K562 (cell line): Measurements from ENCODE around the gene STX1B. TPM values are rescaled to one million over a fixed set of nuclear protein-coding genes. Genes with fewer than 3 reads are reported as not detected.
A peak's percentile ranks its signal among the peaks of the same experiment; 100 is the strongest.

ENCODE experiments used
- ATAC-seq: fragments of 200-7000 bp; cut with Tn5 transposase; 3 replicates; pipeline ENCODE4 v1.9.1; 2020; ENCODE audit warnings: moderate library complexity
- BruUV-seq: library from RNA; stranded (reverse); fragments of 400-500 nt; replicated peaks from 2 replicates; lab custom pipeline; 2021; lab: Mats Ljungman, UMichigan
- CTCF ChIA-PET: fragments of 300-600 bp; formaldehyde crosslinking; extraction: SDS; loops from one replicate; lab custom pipeline; 2021; ENCODE audit warnings: low intra/inter-chr PET ratio; lab: Yijun Ruan, JAX
- POLR2A ChIA-PET: fragments of 300-600, 350-650 bp; sonication (Branson Sonifier 250); formaldehyde crosslinking; extraction: SDS; loops from one replicate; lab custom pipeline; 2021; ENCODE audit warnings: antibody characterized with exemption, inconsistent platforms; lab: Yijun Ruan, JAX
- DNase-seq, 4 experiments: peaks; one replicate each; pipeline versions ENCODE4 v3.0.0 to v3.0.0-alpha.2; 2011 to 2018; ENCODE audit warnings: low spot score in 3 of 4, mixed read lengths in 3 of 4; ENCODE audit errors: extremely low read depth in 1 of 4
- FAIRE-seq: peaks from 2 replicates; lab custom pipeline; 2011; peaks lifted over from hg19 to GRCh38; lab: Jason Lieb, UNC
- H2AFZ ChIP-seq: 2 replicates; pipeline ENCODE4 v1.6.0; 2011; ENCODE audit warnings: low read depth, low read length, control low read depth, inconsistent platforms
- H3K27ac ChIP-seq: fragments of 200-600 bp; 3 replicates; pipeline ENCODE4 v1.8.0; 2011; ENCODE audit warnings: low read depth, mild to moderate bottlenecking, control low read depth, inconsistent platforms, low read length, moderate library complexity, mixed read lengths; ENCODE audit errors: extremely low read depth
- H3K27me3 ChIP-seq, 2 experiments: fragments of 300-600 bp in 1 of 2; 2 replicates in 1 of 2; 3 replicates in 1 of 2; pipeline versions ENCODE4 v1.6.0 to v1.8.0; 2011; ENCODE audit warnings: inconsistent platforms in 2 of 2, low read length in 2 of 2, mild to moderate bottlenecking in 1 of 2, mixed read lengths in 1 of 2, moderate library complexity in 1 of 2; ENCODE audit not compliant: control insufficient read depth in 2 of 2, insufficient read depth in 2 of 2
- H3K36me3 ChIP-seq: fragments of 300-600 bp; 3 replicates; pipeline ENCODE4 v1.8.0; 2011; ENCODE audit warnings: mild to moderate bottlenecking, low read length, inconsistent platforms; ENCODE audit not compliant: control insufficient read depth, insufficient read depth
- H3K4me1 ChIP-seq, 2 experiments: fragments of 200-600 bp in 1 of 2; replicated peaks in 1 of 2; 2 replicates in 1 of 2; 3 replicates in 1 of 2; pipeline versions ENCODE4 v1.5.1 to v1.8.0; 2011; ENCODE audit warnings: inconsistent platforms in 2 of 2, low read length in 2 of 2, mild to moderate bottlenecking in 1 of 2, mixed read lengths in 1 of 2, moderate library complexity in 1 of 2; ENCODE audit not compliant: control insufficient read depth in 2 of 2, insufficient read depth in 2 of 2
- H3K4me2 ChIP-seq: 2 replicates; pipeline ENCODE4 v1.6.1; 2011; ENCODE audit warnings: low read length, control low read depth, inconsistent platforms, mixed read lengths; ENCODE audit not compliant: insufficient read depth
- H3K4me3 ChIP-seq: fragments of 200-600 bp; sonication (generic), shearing (Covaris generic); 2 replicates; pipeline ENCODE4 v1.5.1; 2016; ENCODE audit warnings: control low read depth, inconsistent platforms
- H3K79me2 ChIP-seq: fragments of 200-600 bp; 3 replicates; pipeline ENCODE4 v1.8.0; 2011; ENCODE audit warnings: low read length, inconsistent platforms; ENCODE audit not compliant: control insufficient read depth, insufficient read depth
- H3K9ac ChIP-seq, 2 experiments: 2 replicates each; pipeline versions ENCODE4 v1.6.0 to v1.6.1; 2011; ENCODE audit warnings: low read depth in 2 of 2, low read length in 2 of 2, control low read depth in 1 of 2, inconsistent platforms in 1 of 2, mild to moderate bottlenecking in 1 of 2, mixed read lengths in 1 of 2; ENCODE audit not compliant: insufficient read depth in 1 of 2
- H3K9me1 ChIP-seq: one replicate; pipeline ENCODE4 v1.6.0; 2011; ENCODE audit warnings: inconsistent platforms, mild to moderate bottlenecking, low read length, moderate library complexity; ENCODE audit not compliant: control insufficient read depth, insufficient read depth
- H3K9me3 ChIP-seq: replicated peaks from 2 replicates; pipeline ENCODE4 v1.5.1; 2011; ENCODE audit warnings: low read depth, low read length, inconsistent platforms; ENCODE audit not compliant: control insufficient read depth, insufficient read depth
- H4K20me1 ChIP-seq: replicated peaks from 2 replicates; pipeline ENCODE4 v1.6.1; 2011; ENCODE audit warnings: low read length, inconsistent platforms, mixed read lengths; ENCODE audit not compliant: control insufficient read depth, insufficient read depth
- ADNP ChIP-seq: fragments of 200-800 bp; sonication (Bioruptor generic); IDR thresholded peaks from 2 replicates; pipeline ENCODE4 v1.6.1; 2016; ENCODE audit warnings: missing genetic modification characterization, missing compliant biosample characterization
- CHD4 ChIP-seq: fragments of 200-600 bp; sonication (generic); IDR thresholded peaks from 3 replicates; pipeline ENCODE4 v1.6.1; 2012; ENCODE audit warnings: low read depth, mild to moderate bottlenecking, mixed read lengths, low read length, inconsistent platforms; ENCODE audit not compliant: insufficient read depth, insufficient replicate concordance, poor library complexity, severe bottlenecking
- ETV5 ChIP-seq: sonication (generic); formaldehyde crosslinking; IDR thresholded peaks from 2 replicates; pipeline ENCODE4 v1.4.0; 2020; ENCODE audit warnings: low read depth, mild to moderate bottlenecking, missing genetic modification reagents
- HDAC2 ChIP-seq: fragments of 450-650 bp; IDR thresholded peaks from 2 replicates; pipeline ENCODE4 v1.6.1; 2016; ENCODE audit warnings: mild to moderate bottlenecking
- KDM1A ChIP-seq, 2 experiments: fragments of 450-650 bp; IDR thresholded peaks; 2 replicates each; pipeline ENCODE4 v1.6.1; 2016; ENCODE audit warnings: mild to moderate bottlenecking in 2 of 2
- PTBP1 ChIP-seq: fragments of 200-400 bp; formaldehyde crosslinking; IDR thresholded peaks from 2 replicates; pipeline ENCODE4 v1.6.1; 2017; ENCODE audit warnings: low read depth, low read length
- RBBP5 ChIP-seq: fragments of 200-600 bp; sonication (generic); IDR thresholded peaks from 2 replicates; pipeline ENCODE4 v1.6.1; 2012; ENCODE audit warnings: borderline replicate concordance, mild to moderate bottlenecking, low read length, control low read depth, inconsistent platforms; ENCODE audit not compliant: insufficient read depth, poor library complexity, severe bottlenecking
- RBM25 ChIP-seq: fragments of 200-400 bp; formaldehyde crosslinking; IDR thresholded peaks from 2 replicates; pipeline ENCODE4 v1.6.1; 2018; ENCODE audit warnings: low read length, low read depth, moderate library complexity; ENCODE audit not compliant: severe bottlenecking
- RCOR1 ChIP-seq, 2 experiments: IDR thresholded peaks; 2 replicates each; pipeline ENCODE4 v1.6.1; 2012; ENCODE audit warnings: low read depth in 2 of 2, low read length in 2 of 2, borderline replicate concordance in 1 of 2, improper control_type of control experiment in 1 of 2
- SMARCA5 ChIP-seq: fragments of 450-650 bp; IDR thresholded peaks from 2 replicates; pipeline ENCODE4 v1.6.1; 2016
- ZFP36 ChIP-seq: fragments of 150-350 bp; IDR thresholded peaks from 2 replicates; pipeline ENCODE4 v1.6.1; 2018; ENCODE audit warnings: low read length, low read depth; ENCODE audit not compliant: partially characterized antibody
- ZNF239 ChIP-seq: fragments of 250-450 bp; sonication (Bioruptor Pico); IDR thresholded peaks from 2 replicates; pipeline ENCODE4 v1.4.0; 2020; ENCODE audit warnings: mild to moderate bottlenecking
- ZNF347 ChIP-seq: fragments of 450-650 bp; formaldehyde crosslinking; IDR thresholded peaks from 2 replicates; pipeline ENCODE4 v1.4.0; 2020; ENCODE audit warnings: low read depth, mild to moderate bottlenecking, moderate library complexity
- ZNF830 ChIP-seq: fragments of 250-450 bp; sonication (Bioruptor Pico); IDR thresholded peaks from 2 replicates; pipeline ENCODE4 v1.5.0; 2021; ENCODE audit warnings: mild to moderate bottlenecking
- WGBS: fragments of 100-300 bp; shearing (Covaris generic); methylation state at CpG from one replicate; pipeline ENCODE4 v1.1.6; 2016; ENCODE audit warnings: low coverage, mixed read lengths; ENCODE audit not compliant: insufficient coverage; ENCODE audit errors: missing lambda C conversion rate; 5-methylcytosine and 5-hydroxymethylcytosine counted together
- in situ Hi-C: fragments of 300-500 bp; cut with MboI; formaldehyde crosslinking; loops from 4 replicates; pipeline ENCODE4 v1.15.0; 2018; ENCODE audit warnings: inconsistent platforms, mixed read lengths
- intact Hi-C: fragments of 100-400 bp; cut with micrococcal nuclease; formaldehyde crosslinking; loops from 2 replicates; pipeline ENCODE4 v1.14.2; 2022
- polyA plus RNA-seq, 8 experiments: library from polyadenylated mRNA; depleted of rRNA in 4 of 8; stranded (reverse) in 5 of 8; unstranded in 3 of 8; fragments of >200 nt; fragmentation: Nextera tagmentation in 2 of 8; fragmentation: Illumina TruSeq in 1 of 8; extraction: Ambion mirVana in 2 of 8; extraction: Trizol in 1 of 8; gene quantifications; 2 replicates each; pipeline versions ENCODE4 v1.2.1 to v1.2.3, GENCODE V29; 2011 to 2014; ENCODE audit warnings: inconsistent platforms in 1 of 8, missing spikeins in 1 of 8
- total RNA-seq, 7 experiments: library from RNA; depleted of rRNA in 6 of 7; stranded (reverse); fragments of >200 nt in 6 of 7; fragmentation: Illumina TruSeq in 2 of 7; extraction: Trizol in 2 of 7; gene quantifications; 2 replicates each; pipeline versions ENCODE4 v1.2.1 to v1.2.3, GENCODE V29; 2011 to 2021; ENCODE audit warnings: low replicate concordance in 1 of 7
- TF ChIP-seq, protein P1 (sequence below), 3 experiments: IDR thresholded peaks in 2 of 3; conservative IDR thresholded peaks in 1 of 3; 2 replicates each; pipeline ENCODE4 v1.5.1; 2011 to 2012; ENCODE audit warnings: low read length in 3 of 3, mild to moderate bottlenecking in 3 of 3, control low read depth in 2 of 3, improper control_type of control experiment in 1 of 3, inconsistent platforms in 1 of 3, low read depth in 1 of 3, mixed read lengths in 1 of 3, moderate library complexity in 1 of 3; ENCODE audit not compliant: insufficient read depth in 2 of 3
- TF ChIP-seq, protein P2 (sequence below): fragments of 450-650 bp; IDR thresholded peaks from 2 replicates; pipeline ENCODE4 v1.6.1; 2016; ENCODE audit warnings: mild to moderate bottlenecking
- TF ChIP-seq, protein P3 (sequence below): fragments of 250-450 bp; sonication (Bioruptor Pico); IDR thresholded peaks from 2 replicates; pipeline ENCODE4 v1.4.0; 2020

The STX1B gene
- total and polyA plus RNA-seq, 9 of the 15 experiments (the other 6 are each of a cell fraction or from before 2014, with no cell fraction given) = 0.07 to 2.5 (median 0.86) TPM

DNA sequence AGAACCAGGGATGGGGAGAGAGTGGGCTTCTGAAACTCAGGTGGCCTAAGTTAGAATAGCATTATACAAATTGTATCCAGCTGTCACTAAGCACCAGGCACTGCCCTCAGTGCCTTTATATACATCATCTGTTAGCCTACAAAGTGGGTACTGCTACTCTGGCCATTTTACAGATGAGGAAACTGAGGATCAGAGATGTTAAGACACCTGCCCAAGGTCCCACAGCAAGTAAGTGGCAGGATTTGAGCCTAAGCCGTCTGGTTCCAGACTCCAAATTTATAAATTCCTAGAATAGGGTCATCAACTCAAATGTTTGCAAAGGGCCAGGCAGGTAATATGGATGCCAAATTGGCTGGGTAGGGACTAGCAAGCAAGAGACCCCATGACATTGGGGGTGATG, 59.2 kb downstream of the STX1B start:
- DNase-seq (no peak), FAIRE-seq (no peak), ATAC-seq (no peak)
- peak overlapping the region; percentile 98; the same call in 1 of the 2 replicates for H3K4me2 ChIP-seq
- ChIA-PET POLR2A (interaction anchor here (0.7 kb wide), 1 partner anchor 242 kb away, joined by 3 read pairs; no protein-coding TSS in a partner anchor), CTCF (no interaction called here)
- peaks cover 4% of the 10 kb centered on the region for H3K9me1 ChIP-seq
- peaks cover 31% of the 10 kb centered on the region; the same call in 2 of the 3 replicates for H3K36me3 ChIP-seq
- H3K27ac ChIP-seq = peak overlapping the region; percentile 87; the same call in 1 of the 3 replicates
- H2AFZ ChIP-seq = no peak overlapping the region
- no TSS peak for BruUV-seq
- peaks cover 32% of the 10 kb centered on the region for H3K79me2 ChIP-seq
- in situ Hi-C loops (loop anchor here (10.0 to 25.0 kb wide), 2 partner anchors 744 to 911 kb away; partner anchors contain the start of gene ZNF267), intact Hi-C loops (loop anchor here (2.0 to 10.0 kb wide), 3 partner anchors 16 to 504 kb away; partner anchors contain the start of genes ARMC5 and VKORC1)
- H4K20me1 ChIP-seq = no peaks in the 10 kb centered on the region
- 73% methylated on average over 1 of the region's 1 CpG for WGBS
- H3K4me3 ChIP-seq = no peak overlapping the region
- peaks cover 30 to 61% of the 10 kb centered on the region in 2 experiments for H3K4me1 ChIP-seq
- no peaks in the 10 kb centered on the region for H3K27me3 ChIP-seq
- no peaks in the 10 kb centered on the region for H3K9me3 ChIP-seq
- H3K9ac ChIP-seq = peak overlapping the region in 1 of 2 experiments; percentile 82; a peak in 2 of 4 replicates
- TF ChIP-seq RCOR1 (IDR thresholded peaks at IDR 0.05; ENCODE audit: borderline replicate concordance in 1 of 2, low read depth in 2 of 2, low read length in 2 of 2) (peak in 1 of 2 experiments; percentile 77; a peak in 1 of 4 replicates), PTBP1 (peak; percentile 52; the same call in 1 of the 2 replicates), CHD4 (peak; percentile 31), ZNF239 (CRISPR knock-in tag) (no peak), ZNF830 (no peak), ADNP (tag) (peak; percentile 85), ETV5 (CRISPR knock-in tag) (no peak), HDAC2 (peak; percentile 65), KDM1A (IDR thresholded peaks at IDR 0.05) (peak; percentile 70 to 86), SMARCA5 (peak; percentile 89), ZNF347 (CRISPR knock-in tag) (no peak), ZFP36 (peak; percentile 85), RBM25 (peak; percentile 97), RBBP5 (no peak)
- TF ChIP-seq, protein P1, sequence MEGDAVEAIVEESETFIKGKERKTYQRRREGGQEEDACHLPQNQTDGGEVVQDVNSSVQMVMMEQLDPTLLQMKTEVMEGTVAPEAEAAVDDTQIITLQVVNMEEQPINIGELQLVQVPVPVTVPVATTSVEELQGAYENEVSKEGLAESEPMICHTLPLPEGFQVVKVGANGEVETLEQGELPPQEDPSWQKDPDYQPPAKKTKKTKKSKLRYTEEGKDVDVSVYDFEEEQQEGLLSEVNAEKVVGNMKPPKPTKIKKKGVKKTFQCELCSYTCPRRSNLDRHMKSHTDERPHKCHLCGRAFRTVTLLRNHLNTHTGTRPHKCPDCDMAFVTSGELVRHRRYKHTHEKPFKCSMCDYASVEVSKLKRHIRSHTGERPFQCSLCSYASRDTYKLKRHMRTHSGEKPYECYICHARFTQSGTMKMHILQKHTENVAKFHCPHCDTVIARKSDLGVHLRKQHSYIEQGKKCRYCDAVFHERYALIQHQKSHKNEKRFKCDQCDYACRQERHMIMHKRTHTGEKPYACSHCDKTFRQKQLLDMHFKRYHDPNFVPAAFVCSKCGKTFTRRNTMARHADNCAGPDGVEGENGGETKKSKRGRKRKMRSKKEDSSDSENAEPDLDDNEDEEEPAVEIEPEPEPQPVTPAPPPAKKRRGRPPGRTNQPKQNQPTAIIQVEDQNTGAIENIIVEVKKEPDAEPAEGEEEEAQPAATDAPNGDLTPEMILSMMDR (IDR thresholded peaks at IDR 0.05 in 2 of 3, conservative IDR thresholded peaks at IDR 0.05 in 1 of 3; ENCODE audit: insufficient read depth in 2 of 3, low read depth in 1 of 3, low read length in 3 of 3) = no peak
- TF ChIP-seq, protein P2, sequence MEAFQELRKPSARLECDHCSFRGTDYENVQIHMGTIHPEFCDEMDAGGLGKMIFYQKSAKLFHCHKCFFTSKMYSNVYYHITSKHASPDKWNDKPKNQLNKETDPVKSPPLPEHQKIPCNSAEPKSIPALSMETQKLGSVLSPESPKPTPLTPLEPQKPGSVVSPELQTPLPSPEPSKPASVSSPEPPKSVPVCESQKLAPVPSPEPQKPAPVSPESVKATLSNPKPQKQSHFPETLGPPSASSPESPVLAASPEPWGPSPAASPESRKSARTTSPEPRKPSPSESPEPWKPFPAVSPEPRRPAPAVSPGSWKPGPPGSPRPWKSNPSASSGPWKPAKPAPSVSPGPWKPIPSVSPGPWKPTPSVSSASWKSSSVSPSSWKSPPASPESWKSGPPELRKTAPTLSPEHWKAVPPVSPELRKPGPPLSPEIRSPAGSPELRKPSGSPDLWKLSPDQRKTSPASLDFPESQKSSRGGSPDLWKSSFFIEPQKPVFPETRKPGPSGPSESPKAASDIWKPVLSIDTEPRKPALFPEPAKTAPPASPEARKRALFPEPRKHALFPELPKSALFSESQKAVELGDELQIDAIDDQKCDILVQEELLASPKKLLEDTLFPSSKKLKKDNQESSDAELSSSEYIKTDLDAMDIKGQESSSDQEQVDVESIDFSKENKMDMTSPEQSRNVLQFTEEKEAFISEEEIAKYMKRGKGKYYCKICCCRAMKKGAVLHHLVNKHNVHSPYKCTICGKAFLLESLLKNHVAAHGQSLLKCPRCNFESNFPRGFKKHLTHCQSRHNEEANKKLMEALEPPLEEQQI = no peak
- TF ChIP-seq, protein P3, sequence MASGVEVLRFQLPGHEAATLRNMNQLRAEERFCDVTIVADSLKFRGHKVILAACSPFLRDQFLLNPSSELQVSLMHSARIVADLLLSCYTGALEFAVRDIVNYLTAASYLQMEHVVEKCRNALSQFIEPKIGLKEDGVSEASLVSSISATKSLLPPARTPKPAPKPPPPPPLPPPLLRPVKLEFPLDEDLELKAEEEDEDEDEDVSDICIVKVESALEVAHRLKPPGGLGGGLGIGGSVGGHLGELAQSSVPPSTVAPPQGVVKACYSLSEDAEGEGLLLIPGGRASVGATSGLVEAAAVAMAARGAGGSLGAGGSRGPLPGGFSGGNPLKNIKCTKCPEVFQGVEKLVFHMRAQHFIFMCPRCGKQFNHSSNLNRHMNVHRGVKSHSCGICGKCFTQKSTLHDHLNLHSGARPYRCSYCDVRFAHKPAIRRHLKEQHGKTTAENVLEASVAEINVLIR (CRISPR knock-in tag) = no peak
